ENCODE results near the gene IL6. TPM values are rescaled to one million over a fixed set of nuclear protein-coding genes. Genes with fewer than 3 reads are reported as not detected.
"Not testable (repeated sequence)": the region's sequence is repeated elsewhere in the genome, so short reads cannot be mapped to it uniquely, and the experiment has no call there.

IL6 gene
- 0.60 TPM for total RNA-seq
- long read RNA-seq = 0 reads

DNA sequence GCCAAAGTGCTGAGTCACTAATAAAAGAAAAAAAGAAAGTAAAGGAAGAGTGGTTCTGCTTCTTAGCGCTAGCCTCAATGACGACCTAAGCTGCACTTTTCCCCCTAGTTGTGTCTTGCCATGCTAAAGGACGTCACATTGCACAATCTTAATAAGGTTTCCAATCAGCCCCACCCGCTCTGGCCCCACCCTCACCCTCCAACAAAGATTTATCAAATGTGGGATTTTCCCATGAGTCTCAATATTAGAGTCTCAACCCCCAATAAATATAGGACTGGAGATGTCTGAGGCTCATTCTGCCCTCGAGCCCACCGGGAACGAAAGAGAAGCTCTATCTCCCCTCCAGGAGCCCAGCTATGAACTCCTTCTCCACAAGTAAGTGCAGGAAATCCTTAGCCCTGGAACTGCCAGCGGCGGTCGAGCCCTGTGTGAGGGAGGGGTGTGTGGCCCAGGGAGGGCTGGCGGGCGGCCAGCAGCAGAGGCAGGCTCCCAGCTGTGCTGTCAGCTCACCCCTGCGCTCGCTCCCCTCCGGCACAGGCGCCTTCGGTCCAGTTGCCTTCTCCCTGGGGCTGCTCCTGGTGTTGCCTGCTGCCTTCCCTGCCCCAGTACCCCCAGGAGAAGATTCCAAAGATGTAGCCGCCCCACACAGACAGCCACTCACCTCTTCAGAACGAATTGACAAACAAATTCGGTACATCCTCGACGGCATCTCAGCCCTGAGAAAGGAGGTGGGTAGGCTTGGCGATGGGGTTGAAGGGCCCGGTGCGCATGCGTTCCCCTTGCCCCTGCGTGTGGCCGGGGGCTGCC lies at the start of gene IL6:
Gene IL6, plus strand, starts transcription at position 294 of the 807 bp plus-strand sequence. Its CDS starts 63 bp downstream, at position 357.
- intact Hi-C loops (cut with DNase I) = loop anchor here (1.0 to 10.0 kb wide), 6 partner anchors 55 to 330 kb away; no protein-coding TSS in a partner anchor
- peak; percentile 92 for DNase-seq (ENCODE audit: missing footprints)
- ATAC-seq = peak; percentile 93

DNA sequence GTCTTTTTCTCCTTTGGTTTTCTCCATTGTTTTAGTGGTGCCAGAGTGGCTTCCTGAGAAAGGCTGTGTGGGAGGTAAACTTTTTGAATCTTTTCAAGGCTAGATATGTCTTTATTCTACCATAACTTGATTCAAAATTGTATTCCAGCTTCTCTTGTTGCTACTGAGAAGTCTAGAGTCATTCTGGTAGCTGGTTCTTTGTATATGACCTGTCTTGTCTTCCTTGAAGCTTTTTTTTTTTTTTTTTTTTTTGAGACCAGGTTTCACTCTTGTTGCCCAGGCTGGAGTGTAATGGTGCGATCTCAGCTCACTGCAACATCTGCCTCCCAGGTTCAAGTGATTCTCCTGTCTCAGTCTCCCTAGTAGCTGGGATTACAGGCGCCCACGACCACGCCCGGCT lies 49.7 kb upstream of the IL6 start:
- DNase-seq (ENCODE audit: missing footprints); intact Hi-C loops (cut with DNase I); ATAC-seq: not testable (repeated sequence)

DNA sequence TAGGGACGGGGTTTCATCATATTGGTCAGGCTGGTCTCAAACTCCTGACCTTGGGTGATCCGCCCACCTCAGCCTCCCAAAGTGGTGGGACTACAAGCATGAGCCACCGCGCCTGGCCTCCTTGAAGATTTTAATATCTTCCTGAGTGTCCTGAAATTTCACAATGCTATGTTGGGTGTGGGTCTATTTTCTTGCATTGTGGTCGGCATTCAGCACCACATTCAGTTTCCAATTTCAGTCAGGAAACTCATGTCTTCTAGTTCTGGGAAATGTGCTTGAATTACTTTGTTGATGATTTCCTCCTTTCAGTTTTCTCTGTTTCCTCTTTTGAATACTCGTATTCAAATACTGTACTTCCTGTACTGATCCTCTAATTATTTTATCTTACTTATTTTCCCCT lies 49.3 kb upstream of the IL6 start:
- DNase-seq (ENCODE audit: missing footprints) (no peak), ATAC-seq (no peak)
- intact Hi-C loops (cut with DNase I) = no loop called here

DNA sequence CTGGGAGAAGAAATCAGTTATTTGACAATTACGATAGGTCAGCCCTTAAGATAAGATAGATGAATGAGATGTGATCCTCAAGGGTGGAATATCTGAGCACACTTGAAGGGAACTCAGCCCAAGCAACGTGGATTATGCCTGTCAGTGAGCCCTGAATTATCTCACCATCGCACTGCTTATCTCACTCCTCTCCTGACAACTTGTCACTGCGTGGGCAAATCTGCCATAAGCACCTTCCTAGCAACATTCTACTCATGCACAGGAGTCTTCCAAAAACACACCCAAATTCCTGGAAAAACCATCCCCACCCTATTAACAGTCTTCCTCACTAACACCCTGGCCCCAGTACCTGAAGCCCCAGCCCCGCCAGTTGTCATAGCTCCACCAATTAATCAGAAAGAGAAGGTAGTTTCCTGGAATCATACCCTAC lies 46.5 kb upstream of the IL6 start:
- DNase-seq (ENCODE audit: missing footprints) (no peak), ATAC-seq (no peak)
- intact Hi-C loops (cut with DNase I) = no loop called here

DNA sequence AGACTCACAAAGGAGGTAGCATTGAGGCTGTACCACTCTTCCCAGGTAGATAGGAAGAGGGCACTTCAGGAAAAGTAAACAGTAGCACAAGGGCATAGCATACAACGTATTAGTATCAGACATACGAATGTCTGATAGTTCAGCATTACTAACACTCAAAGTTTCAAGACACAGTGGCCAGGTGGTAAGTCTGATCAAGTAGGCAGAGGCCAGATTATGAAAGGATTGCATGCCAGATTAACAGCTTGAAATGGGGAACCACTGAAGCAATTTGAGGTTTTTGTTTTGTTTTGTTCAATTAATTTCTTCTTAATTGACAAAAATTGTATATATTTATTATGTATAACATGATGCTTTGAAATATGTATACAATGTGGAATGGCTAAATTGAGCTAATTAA lies 45.7 kb upstream of the IL6 start:
- intact Hi-C loops (cut with DNase I) = no loop called here
- ATAC-seq = no peak
- DNase-seq (ENCODE audit: missing footprints) = no peak

DNA sequence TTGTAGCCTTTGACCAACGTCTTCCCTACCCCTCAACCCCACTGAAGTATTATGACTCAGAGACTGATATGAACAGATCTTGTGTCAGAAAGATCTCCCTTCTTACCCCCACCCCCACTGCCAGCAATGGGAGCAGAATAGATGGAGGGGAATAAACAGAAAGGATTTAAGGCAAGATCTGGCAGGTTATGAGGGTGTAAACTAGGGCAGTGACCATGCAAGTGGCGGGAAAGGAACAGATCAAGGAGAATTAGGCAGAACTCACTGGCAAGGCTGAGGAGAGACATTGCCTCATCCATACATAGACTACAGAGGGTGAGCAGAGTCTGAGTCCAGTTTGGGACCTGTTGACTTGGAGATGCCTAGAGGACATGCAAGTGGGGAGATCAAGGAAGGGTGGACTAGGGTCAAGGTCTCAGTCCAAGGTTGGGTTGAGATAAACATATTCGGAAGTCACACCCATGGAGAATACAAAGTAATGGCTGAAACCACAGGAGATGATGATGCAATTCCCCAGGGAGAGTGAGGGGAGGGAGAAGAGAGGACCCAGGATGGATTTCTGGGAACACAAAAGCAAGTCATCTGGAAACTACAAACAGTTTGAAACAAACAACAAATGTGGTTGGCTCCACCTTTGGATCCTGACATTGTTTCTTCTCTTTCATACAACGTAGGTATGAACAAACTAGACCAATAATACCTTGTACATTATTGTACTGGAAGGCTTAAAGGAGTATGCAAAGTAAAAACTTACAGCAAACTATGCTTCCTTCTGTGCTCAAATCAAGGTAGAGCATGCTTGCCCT lies 44.9 kb upstream of the IL6 start:
- ATAC-seq = no peak

DNA sequence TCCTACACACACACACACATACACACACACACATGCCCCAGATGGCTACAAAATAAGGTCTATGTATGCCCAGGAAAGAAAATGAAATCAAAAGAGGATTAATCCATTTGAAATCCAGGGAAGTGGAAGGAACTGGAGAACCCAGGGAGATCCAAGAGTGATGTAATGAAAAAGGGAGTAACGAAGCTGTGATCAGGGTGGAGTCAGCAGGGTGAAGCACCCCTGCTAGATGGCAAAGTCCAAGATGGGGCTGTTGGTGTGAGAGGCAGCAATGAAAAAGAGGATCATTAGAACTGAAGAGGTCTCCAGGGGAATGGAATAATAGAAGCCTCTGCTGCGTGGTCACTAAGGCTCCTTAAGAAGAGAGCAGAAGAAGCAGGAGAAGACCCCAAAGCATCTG lies 43.6 kb upstream of the IL6 start:
- ATAC-seq = no peak
- intact Hi-C loops (cut with DNase I) = no loop called here
- DNase-seq (ENCODE audit: missing footprints) = no peak

More for the DNA sequence above, 44.9 kb upstream of the IL6 start:
- intact Hi-C loops (cut with DNase I) = no loop called here
- no peak for DNase-seq (ENCODE audit: missing footprints)

DNA sequence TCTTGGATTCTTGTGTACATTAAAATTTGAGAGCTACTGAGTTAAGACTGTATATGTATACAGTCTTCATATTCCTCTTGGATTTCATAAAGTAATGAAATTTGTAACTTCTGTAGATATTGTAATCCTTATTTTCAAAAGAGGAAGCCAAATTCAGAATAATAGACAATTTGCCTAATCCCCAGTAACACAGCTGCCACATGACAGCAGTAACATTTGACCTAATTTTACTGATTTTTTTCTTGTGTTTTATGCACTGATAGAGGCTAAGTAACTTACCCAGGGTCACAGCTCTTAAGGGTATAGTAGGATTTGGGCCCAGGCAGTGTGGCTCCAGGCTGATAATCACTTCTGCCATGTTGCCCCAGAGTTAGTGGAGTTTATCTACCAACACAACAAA lies 40.4 kb upstream of the IL6 start:
- ATAC-seq (no peak), DNase-seq (ENCODE audit: missing footprints) (no peak)
- intact Hi-C loops (cut with DNase I) = no loop called here

DNA sequence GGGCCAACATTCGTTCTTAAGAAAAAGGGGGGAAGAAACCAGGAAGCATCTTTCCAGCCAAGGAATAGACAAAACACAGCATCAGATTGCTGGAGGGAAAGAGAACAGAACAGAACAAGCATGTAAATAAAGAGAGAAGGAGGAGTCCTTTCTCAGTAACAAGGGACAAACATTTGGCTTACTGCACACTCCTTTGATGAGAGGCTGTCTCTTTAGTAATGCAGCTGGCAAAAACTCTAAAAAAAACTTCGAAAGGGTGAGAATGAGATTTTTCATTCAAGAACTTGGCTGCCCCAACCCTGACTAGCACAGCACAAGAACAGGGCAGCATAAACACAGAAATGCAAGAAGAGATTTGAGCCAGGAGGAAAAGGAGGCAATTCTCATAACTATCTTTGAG lies 38.9 kb upstream of the IL6 start:
- intact Hi-C loops (cut with DNase I) = no loop called here
- DNase-seq (ENCODE audit: missing footprints) (no peak), ATAC-seq (no peak)

DNA sequence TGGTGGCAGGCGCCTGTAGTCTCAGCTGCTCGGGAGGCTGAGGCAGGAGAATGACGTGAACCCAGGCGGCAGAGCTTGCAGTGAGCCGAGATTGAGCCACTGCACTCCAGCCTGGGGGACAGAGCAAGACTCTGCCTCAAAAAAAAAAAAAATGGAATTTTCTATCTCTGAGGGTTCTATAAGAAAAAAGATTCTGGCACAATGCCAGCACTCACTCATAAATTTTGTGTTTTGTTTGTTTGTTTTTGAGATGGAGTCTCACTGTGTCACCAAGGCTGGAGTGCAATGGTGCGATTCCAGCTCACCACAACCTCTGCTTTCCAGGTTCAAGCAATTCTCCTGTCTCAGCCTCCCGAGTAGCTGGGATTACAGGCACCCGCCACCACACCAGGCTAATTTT lies 38.1 kb upstream of the IL6 start:
- ATAC-seq; intact Hi-C loops (cut with DNase I); DNase-seq (ENCODE audit: missing footprints): not testable (repeated sequence)

DNA sequence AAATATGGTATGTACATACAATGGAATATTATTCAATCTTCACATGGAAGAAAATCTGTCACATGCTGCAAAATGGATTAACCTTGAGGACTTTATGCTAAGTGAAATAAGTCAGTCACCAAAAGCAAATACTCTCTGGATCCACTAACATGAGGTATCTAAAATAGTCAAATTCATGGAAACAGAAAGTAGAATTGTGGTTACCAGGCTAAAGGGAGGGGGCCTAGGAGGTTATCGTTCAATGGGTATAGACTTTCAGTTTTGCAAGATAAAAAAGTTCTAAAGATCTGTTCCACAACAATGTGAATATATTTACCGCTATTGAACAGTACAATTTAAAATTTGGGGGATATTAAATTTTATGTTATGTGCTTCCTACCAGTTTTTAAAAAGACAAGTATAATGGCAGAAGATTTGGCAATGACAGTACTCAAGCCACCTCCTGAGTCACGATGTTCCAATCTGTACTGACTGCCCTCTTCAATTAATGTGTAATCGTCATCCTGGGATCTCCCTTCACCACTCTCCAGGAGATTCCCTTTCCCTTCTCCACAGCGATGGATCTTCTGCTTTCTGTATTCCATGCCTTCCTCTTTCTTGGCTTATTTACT lies 32.3 kb upstream of the IL6 start:
- DNase-seq (ENCODE audit: missing footprints) = no peak
- intact Hi-C loops (cut with DNase I) = no loop called here

DNA sequence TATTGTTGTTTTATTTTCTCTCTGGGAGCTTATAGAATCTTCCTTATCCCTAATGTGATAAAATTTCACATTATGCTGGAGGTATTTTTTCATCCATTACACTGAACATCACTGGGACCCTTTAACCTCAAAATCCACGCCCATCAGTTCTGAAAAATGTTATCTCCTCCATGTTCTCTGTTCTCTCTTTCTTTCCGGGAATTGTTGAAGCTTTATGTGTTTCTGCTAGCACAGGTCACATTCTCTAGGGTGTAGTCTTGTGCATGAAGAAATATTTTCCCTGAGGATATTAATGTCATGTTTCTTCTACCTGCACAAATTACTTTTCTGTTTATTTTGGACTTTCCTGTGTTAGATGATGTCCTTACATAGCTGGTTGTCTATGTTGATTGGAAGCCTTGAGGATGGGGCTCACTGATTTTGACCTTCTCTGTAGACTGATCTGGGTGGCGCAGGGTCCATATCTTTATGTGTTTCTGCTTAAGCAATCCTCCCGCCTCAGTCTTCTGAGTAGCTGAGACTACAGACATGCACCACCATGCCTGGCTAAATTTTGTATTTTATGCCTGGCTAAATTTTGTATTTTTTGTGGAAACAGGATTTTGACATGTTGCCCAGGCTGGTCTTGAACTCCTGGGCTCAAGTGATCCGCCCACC lies 31.4 kb upstream of the IL6 start:
- DNase-seq (ENCODE audit: missing footprints) (no peak), ATAC-seq (no peak)
- intact Hi-C loops (cut with DNase I) = no loop called here

More for the DNA sequence above, 32.3 kb upstream of the IL6 start:
- ATAC-seq = no peak

DNA sequence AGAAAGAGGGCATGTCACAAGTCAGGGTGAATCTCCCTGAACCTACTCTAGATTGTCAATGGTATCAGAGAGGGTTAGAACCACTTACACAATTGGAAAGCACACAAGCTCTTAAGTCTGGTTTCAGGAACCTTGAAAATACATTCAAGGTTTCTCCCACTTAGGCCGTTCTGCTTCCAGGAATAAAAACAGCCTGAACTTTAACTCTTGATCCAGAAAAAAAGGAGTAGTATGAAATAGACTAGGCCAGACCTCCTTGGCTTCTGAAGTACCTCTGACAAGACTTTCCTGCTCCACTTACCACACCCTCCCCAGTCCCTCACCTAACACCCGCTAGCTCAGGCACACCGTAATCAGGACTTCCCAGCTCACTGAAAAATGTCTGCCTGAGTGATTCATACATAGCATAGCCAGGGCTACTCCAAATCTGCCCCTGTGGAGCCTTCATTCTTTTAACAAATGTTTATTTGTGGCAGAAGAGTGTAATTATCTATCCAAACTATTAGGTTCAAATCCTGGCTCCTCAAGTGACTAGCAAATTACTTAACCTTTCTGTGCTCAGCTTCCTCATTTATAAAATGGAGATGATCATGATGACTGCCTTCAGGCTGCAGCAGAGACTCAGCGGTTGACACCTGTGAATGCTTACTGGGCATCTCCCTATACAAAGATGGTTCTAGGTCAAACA lies 30.3 kb upstream of the IL6 start:
- intact Hi-C loops (cut with DNase I) = no loop called here
- no peak for ATAC-seq

DNA sequence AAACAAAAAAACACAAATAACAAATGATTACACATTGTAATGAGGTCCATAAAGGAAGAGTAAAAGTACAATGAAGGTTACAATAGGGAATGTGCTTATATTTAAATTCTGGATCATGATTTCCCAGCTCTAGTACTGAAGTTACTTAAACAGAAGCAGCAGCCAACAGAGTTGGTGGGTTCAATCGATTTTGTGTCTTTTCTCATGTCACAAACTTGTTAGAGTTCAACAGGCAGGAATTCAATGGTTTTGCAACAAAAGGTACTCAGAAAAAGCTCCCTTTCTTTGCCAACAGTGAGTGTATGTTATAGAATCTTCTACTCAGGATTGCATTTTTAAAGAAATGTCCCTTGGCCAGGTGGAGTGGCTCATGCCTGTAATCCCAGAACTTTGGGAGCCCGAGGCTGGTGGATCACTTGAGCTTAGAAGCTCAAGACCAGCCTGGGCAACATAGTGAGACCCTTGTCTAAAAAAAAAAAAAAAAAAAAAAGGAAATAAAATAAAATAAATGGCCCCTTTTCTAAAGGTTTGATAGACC lies 29.6 kb upstream of the IL6 start:
- intact Hi-C loops (cut with DNase I) = no loop called here
- ATAC-seq = no peak
- no peak for DNase-seq (ENCODE audit: missing footprints)

More for the DNA sequence above, 30.3 kb upstream of the IL6 start:
- DNase-seq (ENCODE audit: missing footprints) = no peak

DNA sequence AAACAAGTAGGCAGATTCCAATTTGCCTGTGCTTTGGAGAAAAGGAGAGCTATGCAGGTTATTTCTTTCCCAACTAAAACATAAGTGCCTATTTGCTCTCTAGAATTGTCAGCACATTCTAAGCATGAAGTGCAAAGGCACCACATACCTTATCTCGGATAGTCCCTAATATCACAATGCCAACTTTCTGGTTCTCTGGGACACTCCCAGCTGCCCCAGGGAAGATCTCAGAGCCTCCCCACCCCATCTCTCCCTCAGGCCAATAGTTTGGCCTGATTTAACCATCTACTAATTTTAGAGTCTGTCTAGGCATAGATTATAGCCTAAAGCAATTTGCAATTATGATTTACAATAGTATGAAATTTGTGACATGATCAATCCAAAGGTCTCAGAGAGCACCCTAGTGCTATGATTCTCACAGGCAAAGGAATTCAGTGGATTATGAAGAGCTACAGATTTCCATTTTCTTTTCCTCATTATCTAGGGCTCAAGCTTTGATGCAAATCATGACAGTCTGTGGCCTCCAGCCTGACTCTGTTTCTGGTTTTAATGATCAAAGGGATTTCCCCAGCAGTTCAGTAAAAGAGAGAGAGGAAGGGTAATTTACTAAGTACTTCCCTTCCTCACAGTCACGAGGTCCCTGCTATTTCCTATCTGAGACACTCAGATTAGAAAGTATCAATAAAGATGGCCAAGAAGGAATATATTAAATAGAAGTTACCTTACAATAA lies 29.0 kb upstream of the IL6 start:
- no peak for DNase-seq (ENCODE audit: missing footprints)
- intact Hi-C loops (cut with DNase I) = no loop called here
- no peak for ATAC-seq

DNA sequence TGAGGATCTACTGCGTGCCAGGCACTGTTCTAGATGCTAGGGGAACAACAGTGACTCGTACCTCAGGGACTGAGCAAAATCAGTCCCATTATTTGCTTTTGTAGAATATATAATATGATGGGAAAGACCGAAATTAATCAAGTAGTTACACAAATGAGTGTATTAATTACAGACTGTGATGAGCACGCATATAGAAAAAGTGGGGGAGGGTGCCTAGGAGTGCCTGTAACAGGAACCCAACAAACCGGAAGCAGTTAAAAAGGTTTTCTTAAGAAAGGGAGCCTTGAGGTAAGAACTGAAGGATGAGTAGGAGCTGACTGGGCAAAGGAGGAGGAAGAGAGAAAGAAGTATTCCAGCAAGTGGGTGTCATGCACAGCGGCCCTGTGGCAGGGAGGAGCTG lies 28.2 kb upstream of the IL6 start:
- no peak for ATAC-seq
- DNase-seq (ENCODE audit: missing footprints) = no peak
- intact Hi-C loops (cut with DNase I) = no loop called here

DNA sequence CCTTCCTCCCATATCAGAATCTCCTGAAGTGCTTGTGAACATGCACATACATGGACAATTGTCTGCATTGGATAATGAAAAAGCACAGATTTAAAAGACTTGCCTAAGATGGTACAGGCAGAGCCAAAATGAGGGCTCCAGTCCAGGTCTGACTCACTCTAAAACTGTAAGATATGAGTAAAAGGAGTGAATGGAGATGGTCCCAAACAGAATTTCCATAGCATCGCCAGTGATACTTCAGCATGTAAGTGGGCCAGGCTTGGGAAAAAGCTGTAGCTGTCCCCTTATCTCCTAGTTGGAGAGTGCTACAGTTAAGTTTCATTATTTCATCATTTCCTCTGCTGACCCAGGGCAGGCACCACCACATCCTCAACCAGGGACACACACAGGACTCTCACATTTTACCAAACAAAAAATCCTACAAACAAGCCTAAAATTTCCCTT lies 26.4 kb upstream of the IL6 start:
- ATAC-seq (no peak), DNase-seq (ENCODE audit: missing footprints) (no peak)
- intact Hi-C loops (cut with DNase I) = no loop called here

DNA sequence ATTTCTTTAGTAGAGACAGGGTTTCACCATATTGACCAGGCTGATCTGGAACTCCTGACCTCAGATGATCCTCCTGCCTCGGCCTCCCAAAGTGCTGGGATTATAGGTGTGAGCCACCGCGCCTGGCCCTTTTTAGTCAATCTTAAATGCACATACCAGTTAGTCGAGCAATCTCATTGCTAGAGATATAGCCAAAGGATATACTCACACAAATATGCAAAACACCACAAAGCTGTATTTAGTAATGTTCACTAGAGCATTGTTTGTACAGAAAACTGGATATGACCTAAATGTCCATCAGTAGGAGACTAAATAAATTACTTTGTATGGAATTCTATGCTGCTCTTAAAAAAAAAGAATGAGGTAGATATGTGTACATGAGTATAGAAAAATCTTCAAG lies 24.5 kb upstream of the IL6 start:
- ATAC-seq (no peak), DNase-seq (ENCODE audit: missing footprints) (no peak)

More for the DNA sequence above, 24.5 kb upstream of the IL6 start:
- intact Hi-C loops (cut with DNase I) = no loop called here
